Measurements from ENCODE around the gene BIRC6. TPM values are rescaled to one million over a fixed set of nuclear protein-coding genes. Genes with fewer than 3 reads are reported as not detected.
"Not testable (repeated sequence)": the region's sequence is repeated elsewhere in the genome, so short reads cannot be mapped to it uniquely, and the experiment has no call there.

The BIRC6 gene
- 64.1 and 113 TPM in 2 replicates for total RNA-seq

GRCh38 chr2:32356681-32357317, at the start of gene BIRC6:
BIRC6 (plus strand) TSS chr2:32357023; CDS start chr2:32357162, 139 bp downstream.
- no peak for DNase-seq (ENCODE audit: extremely low read depth, low read depth, low spot score)

- no peak for DNase-seq (ENCODE audit: extremely low read depth, low read depth, low spot score)
Observed at GRCh38 chr2:32310577-32310976, 46.2 kb upstream of the BIRC6 start.

- DNase-seq (ENCODE audit: extremely low read depth, low read depth, low spot score): no peak
Observed at GRCh38 chr2:32314886-32315285, 41.9 kb upstream of the BIRC6 start.

- DNase-seq (ENCODE audit: extremely low read depth, low read depth, low spot score): not testable (repeated sequence)
Observed at GRCh38 chr2:32328679-32329078, 28.1 kb upstream of the BIRC6 start.

- not testable (repeated sequence) for DNase-seq (ENCODE audit: extremely low read depth, low read depth, low spot score)
Observed at GRCh38 chr2:32329180-32329980, 27.4 kb upstream of the BIRC6 start.

- no peak for DNase-seq (ENCODE audit: extremely low read depth, low read depth, low spot score)
Observed at GRCh38 chr2:32330136-32330535, 26.7 kb upstream of the BIRC6 start.

- peak; percentile 89 for DNase-seq (ENCODE audit: extremely low read depth, low read depth, low spot score)
Observed at GRCh38 chr2:32342801-32343200, 14.0 kb upstream of the BIRC6 start.

- DNase-seq (ENCODE audit: extremely low read depth, low read depth, low spot score): not testable (repeated sequence)
Observed at GRCh38 chr2:32350797-32351196, 6.0 kb upstream of the BIRC6 start.

GRCh38 chr2:32355976-32356680, 695 bp upstream of the BIRC6 start:
- DNase-seq (ENCODE audit: extremely low read depth, low read depth, low spot score): no peak

GRCh38 chr2:32357318-32358110, 691 bp downstream of the BIRC6 start:
- DNase-seq (ENCODE audit: extremely low read depth, low read depth, low spot score): no peak

GRCh38 chr2:32358111-32358482, 1.3 kb downstream of the BIRC6 start:
- DNase-seq (ENCODE audit: extremely low read depth, low read depth, low spot score): no peak

GRCh38 chr2:32360416-32360815, 3.6 kb downstream of the BIRC6 start:
- DNase-seq (ENCODE audit: extremely low read depth, low read depth, low spot score): no peak

GRCh38 chr2:32362997-32363396, 6.2 kb downstream of the BIRC6 start:
- DNase-seq (ENCODE audit: extremely low read depth, low read depth, low spot score): not testable (repeated sequence)

GRCh38 chr2:32363597-32363996, 6.8 kb downstream of the BIRC6 start:
- DNase-seq (ENCODE audit: extremely low read depth, low read depth, low spot score): no peak

- not testable (repeated sequence) for DNase-seq (ENCODE audit: extremely low read depth, low read depth, low spot score)
Observed at GRCh38 chr2:32364290-32364689, 7.5 kb downstream of the BIRC6 start.

- DNase-seq (ENCODE audit: extremely low read depth, low read depth, low spot score): not testable (repeated sequence)
Observed at GRCh38 chr2:32365679-32366078, 8.9 kb downstream of the BIRC6 start.

- no peak for DNase-seq (ENCODE audit: extremely low read depth, low read depth, low spot score)
Observed at GRCh38 chr2:32366595-32366994, 9.8 kb downstream of the BIRC6 start.

GRCh38 chr2:32369222-32369621, 12.4 kb downstream of the BIRC6 start:
- DNase-seq (ENCODE audit: extremely low read depth, low read depth, low spot score): no peak

GRCh38 chr2:32370942-32371341, 14.1 kb downstream of the BIRC6 start:
- not testable (repeated sequence) for DNase-seq (ENCODE audit: extremely low read depth, low read depth, low spot score)

- no peak for DNase-seq (ENCODE audit: extremely low read depth, low read depth, low spot score)
Observed at GRCh38 chr2:32372519-32373182, 15.8 kb downstream of the BIRC6 start.

All from glomerular endothelial cell (primary cell).